Stimulated activated naive CD4-positive, alpha-beta T cell (primary cell): ENCODE data around the gene PHLDB3.
"Not testable (repeated sequence)": the region's sequence is repeated elsewhere in the genome, so short reads cannot be mapped to it uniquely, and the experiment has no call there.

Source experiments
- DNase-seq, 6 experiments: peaks; one replicate each; lab custom pipeline; 2025; lab: John Stamatoyannopoulos, UW

Gene PHLDB3

DNA sequence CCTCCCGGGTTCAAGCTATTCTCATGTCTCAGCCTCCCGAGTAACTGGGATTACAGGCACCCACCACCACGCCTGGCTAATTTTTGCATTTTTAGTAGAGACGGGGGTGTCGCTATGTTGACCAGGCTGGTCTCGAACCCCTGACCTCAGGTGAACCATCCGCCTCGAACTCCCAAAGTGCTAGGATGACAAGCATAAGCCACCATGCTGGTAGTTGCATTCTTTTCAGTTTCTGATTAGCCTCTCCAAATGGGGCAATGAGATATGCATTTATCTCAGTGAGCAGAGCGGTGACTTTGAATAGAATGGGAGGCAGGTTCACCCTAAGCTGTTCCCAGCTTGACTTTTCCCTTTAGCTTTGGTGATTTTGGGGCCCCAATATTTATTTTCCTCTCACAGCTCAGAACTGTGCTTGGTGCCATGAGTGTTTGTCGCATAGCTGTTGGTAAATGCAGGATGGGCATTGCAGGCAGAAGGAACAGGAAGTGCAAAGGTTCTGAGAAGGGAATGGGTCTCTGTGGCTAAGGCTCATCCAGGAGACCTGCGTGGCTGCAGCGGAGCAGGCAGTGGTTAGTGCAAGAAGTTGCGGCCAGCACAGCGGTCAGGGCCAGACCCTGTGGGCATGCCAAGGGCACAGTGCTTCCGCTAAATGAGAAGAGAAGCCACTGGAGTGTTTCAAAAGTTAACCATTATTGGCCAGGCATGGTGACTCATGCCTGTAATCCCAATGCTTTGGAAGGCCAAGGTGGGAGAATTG, 59.8 kb downstream of the PHLDB3 start:
- DNase-seq, result no peak

DNA sequence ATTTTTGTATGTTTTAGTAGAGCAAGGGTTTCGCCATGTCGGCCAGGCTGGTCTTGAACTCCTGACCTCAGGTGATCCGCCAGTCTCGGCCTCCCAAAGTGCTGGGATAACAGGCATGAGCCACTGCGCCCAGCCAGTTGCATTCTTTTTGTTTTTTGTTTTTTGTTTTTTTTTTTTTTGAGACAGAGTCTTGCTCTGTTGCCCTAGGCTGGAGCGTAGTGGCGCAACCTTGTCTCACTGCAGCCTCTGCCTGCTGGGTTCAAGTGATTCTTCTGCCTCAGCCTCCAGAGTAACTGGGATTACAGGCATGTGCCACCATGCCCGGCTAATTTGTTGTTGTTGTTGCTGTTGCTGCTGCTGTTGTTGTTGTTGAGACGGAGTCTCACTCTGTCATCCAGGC, 60.5 kb downstream of the PHLDB3 start:
- DNase-seq, result not testable (repeated sequence)

DNA sequence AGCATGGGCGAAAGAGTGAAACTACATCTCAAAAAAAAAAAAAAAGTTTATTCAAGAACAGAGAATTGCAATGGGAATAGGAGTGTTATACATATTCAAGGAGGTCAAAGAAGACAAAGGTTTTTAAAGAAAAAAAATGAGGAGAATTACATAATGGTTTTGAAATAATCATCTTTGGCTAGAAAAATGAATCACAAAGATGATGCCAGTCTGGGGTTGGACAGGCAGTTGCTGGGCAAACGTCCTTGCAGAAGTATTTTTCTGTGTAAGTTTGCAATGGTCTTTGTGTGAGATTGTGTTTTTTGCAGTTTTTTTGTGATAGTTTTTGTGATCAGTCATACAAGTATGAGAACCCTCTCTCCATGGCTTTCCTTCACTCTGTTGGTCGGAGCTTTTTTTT, 62.8 kb downstream of the PHLDB3 start:
- no peak for DNase-seq

DNA sequence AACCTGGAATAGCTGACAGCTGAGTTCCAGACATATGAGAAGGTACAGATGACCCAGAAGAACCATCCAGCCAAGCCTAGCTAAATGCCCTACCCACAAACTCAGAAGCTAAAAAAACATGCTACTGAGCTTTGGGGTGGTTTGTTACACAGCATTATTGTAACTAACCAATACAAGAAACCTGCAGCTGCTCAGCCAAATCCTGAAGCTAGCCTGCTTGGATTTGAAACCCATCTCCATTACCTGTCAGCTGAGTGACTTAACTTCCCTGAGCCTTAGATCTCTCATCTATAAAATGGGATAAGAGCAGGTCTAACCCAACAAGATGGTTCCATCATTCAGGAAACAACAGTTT, 64.9 kb downstream of the PHLDB3 start:
- no peak for DNase-seq

DNA sequence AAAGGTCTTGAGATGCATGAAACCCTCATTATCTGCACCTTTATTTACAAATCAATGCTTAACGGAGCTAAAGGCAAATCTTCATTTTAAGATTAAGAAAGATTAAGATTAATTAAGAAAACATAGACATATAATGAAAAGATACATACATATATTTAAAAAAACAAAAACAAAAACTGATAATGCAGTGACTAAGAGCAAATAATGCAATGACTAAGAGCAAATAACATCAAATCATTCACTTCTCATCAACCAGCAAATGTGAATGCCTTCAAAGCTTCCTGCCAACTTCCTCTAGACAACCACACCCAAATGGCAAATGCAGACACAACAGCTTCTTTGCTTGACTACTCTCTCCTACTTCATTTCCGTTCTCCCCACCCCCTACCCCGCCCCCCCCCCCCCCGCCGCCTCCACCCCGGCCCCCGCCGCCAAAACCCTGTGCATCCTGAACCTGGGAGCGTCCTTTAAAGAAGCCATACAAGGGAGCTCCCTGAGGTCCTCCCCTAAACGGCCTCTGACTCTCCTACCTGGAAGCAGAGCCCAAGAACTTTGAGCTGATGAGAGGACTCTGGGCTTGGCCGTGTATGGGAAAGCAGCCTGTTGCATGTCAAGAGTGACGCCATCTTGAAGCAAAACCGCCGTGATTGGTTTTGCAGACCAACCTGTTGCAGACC, 65.4 kb downstream of the PHLDB3 start:
- peak; percentile 35 to 86 (median 62) for DNase-seq

DNA sequence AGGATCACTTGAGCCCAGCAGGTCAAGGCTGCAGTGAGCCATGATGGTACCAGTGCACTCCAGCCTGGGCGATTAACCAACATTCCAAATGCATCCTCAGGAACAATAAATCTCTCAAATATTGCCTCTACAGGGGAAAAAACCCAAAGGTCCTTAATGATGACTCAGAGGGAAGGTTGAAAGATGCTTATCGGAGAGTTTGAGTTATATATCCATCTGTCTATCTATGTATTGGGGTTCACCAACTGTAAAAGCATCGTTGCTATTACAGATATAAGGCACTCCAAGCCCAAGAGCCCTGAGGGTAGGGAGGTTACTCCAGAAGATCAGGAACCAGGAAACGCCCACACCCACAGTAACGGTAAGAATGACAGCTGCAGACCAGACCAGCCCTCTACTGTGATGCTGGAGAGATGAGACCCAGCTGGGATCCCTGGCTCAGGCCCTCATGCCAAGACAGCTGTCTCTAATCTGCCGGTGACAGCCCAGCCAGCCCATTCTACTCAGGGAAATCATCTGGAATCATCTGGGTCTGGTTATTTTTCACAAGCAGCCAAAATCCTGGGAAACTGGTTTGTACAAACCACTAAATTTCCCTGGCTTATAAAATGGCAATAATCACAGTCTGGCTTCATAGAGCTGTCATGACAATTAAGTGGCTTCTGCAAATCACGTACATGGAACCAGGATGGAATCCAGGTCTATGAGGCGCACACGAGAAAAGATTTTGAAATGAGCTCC, 66.1 kb downstream of the PHLDB3 start:
- no peak for DNase-seq

DNA sequence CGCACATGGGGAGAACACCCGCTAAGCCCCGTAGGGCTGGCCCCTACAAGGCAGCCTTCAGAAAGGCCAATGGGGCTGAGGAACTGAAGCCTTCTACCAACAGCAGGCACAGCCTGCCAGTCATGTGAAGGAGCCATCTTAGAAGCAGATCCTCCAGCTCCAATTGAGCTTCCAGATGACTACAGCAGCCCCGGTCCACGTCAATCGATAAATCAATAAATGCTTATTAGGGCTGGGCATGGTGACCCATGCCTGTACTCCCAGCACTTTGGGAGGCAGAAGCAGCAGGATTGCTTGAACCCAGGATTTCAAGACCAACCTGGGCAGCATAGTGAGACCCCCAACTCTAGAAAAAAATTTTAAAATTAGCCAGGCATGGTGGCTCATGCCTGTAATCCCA, 66.8 kb downstream of the PHLDB3 start:
- DNase-seq, result no peak

DNA sequence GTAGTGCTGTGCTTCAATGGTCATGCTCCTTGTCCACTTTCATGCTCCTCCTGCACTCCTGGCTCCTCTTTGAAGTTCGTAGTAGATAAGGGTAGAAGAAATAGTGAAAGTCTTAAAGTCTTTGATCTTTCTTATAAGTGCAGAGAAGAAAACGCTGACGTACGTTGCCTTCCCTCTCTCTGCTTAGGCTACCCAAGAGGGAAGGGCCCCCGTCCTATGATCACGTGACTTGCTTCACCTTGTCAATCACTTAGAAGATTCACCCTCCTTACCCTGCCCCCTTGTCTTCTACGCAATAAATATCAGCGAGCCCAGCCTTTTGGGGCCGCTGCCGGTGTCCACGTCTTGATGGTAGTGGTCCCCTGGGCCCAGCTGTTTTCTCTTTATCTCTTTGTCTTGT, 67.3 kb downstream of the PHLDB3 start:
- peak; percentile 6 to 40 (median 15) for DNase-seq

DNA sequence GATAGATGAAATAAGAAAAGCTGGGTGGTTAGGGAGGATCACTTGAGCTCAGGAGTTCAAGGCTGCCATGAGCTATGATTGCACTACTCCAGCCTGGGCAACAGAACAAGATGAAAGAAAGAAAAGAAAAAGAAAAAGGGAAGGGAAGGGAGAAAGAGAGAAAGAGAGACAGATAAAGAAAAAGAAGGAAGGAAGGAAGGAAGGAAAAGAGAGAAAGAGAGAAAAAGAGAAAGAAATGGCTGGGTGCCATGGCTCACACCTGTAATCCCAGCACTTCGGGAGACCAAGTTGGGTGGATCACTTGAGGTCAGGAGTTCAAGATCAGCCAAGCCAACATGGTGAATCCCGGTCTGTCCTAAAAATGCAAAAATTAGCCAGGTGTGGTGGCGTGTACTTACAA, 68.8 kb downstream of the PHLDB3 start:
- DNase-seq, result no peak

DNA sequence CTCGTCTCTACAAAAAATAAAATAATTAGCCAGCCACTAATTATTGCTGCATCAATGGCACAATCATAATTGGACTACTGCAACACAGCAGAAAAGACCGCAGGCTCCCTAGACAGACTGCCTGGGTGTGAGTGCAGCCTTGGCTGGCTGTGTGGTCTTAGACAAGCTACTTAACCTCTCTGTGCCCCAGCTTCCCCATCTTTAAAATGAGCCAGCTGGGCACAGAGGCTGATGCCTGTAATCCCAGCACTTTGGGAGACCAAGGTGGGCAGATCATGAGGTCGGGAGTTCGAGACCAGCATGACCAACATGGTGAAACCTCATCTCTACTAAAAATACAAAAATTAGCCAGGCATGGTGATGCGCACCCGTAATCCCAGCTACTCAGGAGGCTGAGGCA, 70.9 kb downstream of the PHLDB3 start:
- no peak for DNase-seq

DNA sequence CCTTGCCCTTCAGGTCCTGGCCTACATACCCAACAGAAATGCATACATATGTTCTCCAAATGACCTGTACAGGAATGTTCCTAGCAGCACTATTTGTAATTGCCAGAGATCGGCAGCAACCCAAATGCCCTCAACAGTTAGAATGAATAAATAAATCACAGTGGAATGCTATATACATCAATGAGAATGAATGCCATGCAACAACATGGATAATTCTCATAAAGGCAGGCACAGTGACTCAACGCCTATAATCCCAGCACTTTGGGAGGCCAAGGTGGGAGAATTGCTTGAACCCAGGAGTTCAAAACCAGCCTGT, 71.2 kb downstream of the PHLDB3 start:
- DNase-seq, result no peak

DNA sequence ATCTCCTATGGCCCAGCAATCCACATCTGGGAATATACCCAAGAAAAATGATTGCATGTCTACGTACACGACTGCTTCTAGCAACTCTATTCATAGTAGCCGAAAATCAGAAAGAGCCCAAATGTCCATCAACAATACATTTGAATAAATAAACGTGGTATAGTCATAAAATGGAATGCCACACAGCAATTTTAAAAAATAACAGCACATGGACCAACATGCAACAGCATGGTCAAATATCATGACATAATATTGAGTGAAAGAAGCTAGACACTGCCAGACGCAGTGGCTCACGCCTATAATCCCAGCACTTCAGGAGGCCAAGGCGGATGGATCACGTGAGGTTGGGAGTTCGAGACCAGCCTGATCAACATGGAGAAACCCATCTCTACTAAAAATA, 73.6 kb downstream of the PHLDB3 start:
- no peak for DNase-seq

DNA sequence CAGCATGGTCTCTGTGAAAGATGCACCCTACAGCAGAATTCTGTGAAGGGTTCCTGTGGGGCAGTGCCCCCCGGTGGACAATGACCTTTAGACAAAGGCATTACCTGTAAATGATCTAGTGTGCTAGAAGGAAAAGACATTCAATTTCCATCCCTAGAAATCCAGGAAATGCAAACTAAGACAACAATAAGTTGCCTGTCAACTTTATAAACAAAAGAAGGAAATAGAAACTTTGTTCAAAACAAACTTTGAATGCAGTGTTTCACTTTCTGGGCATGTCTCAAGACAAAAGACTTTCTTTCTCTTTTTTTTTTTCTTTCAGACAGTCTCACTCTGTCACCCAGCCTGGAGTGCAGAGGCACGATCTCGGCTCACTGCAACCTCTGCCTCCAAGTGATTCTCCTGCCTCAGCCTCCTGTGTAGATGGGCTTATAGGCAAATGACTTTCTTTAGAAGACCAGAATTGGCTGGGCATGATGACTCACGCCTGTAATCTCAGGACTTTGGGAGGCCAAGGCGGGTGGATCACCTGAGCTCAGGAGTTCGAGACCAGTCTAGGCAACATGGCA, 74.3 kb downstream of the PHLDB3 start:
- peak in 4 of 6 experiments; percentile 6 to 57 (median 23) for DNase-seq

DNA sequence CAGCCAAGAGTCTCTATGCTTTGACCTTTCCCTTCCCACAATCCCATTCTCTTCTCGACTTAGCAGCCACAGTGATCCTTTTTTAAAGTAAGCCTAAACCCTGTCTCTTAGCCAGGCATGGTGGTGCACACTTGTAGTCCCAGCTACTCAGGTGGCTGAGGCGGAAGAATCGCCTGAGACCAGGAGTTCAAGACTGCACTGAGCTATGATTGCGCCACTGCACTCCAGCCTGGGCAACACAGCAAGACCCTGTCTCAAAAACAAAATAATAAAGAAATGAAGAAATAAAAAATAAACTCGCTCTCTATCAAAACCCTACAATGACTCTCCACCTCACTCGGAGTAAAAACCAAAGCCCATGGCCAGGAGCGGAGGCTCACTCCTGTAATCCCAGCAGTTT, 75.2 kb downstream of the PHLDB3 start:
- no peak for DNase-seq

DNA sequence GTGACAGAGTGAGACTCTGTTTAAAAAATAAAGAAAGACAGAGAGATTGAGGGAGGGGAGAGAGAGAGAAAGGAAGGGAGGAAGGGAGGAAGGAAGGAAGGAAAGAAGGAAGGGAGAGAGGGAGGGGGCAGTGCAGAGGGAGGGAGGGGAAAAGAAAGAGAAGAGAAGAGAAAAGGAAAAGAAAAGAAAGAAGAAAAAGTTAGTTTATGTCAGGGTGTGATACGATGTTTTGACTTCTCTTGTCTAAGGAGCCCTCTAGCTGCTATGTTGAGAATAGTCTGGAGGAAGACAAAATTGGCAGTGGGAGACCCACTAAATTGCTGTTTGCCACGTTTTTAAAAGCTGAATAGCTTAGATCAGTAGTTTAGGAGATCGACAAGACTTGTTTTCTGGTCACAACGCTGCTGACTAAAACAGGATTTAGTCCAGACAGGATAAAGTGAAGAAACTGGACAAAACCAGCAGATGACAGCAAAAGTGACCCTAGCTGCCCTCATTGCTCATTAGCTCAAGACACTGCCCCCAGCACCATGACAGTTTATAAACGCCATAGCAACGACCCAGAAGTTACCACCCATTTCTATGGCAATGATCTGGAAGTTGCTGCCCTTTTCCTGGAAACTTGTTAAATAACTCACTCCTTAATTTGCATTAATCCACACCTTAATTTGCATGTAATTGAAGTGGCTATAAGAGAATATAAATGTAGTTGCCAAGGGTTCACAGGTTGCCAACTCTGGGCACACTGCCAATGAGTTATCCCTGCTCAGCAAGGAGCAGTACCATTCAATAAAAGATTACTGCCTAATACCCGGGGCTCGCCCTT, 78.8 kb downstream of the PHLDB3 start:
- DNase-seq, result peak in 2 of 6 experiments; percentile 3 to 6
